SK-N-SH (cell line): ENCODE results near the gene IGLON5. TPM values are rescaled to one million over a fixed set of nuclear protein-coding genes. Genes with fewer than 3 reads are reported as not detected.

Experiments used
- CTCF ChIA-PET: fragments of 300-600, 350-600 bp; formaldehyde crosslinking; extraction: SDS; loops from one replicate; lab custom pipeline; 2021; lab: Yijun Ruan, JAX
- POLR2A ChIA-PET: fragments of 350-600 bp; sonication (Branson Sonifier 250); formaldehyde crosslinking; extraction: SDS; loops from one replicate; lab custom pipeline; 2020; ENCODE audit warnings: antibody characterized with exemption, inconsistent platforms; lab: Yijun Ruan, JAX
- DNase-seq: peaks from one replicate; pipeline ENCODE4 v3.0.0; 2012
- H2AFZ ChIP-seq: fragments of 200-600 bp; sonication (generic); 2 replicates; pipeline ENCODE4 v1.8.1; 2016; ENCODE audit warnings: antibody characterized with exemption, mild to moderate bottlenecking, low read depth
- H3F3A ChIP-seq: fragments of 200-600 bp; sonication (generic); replicated peaks from 2 replicates; pipeline ENCODE3; 2016; ENCODE audit warnings: antibody characterized with exemption, mild to moderate bottlenecking; ENCODE audit not compliant: insufficient read depth
- H3K27ac ChIP-seq, 2 experiments: fragments of 200-500 bp in 1 of 2; fragments of 200-600 bp in 1 of 2; sonication (Bioruptor generic) in 1 of 2; sonication (generic), shearing (Covaris generic) in 1 of 2; 2 replicates each; pipeline versions ENCODE4 v1.5.1 to v1.6.1; 2014 to 2016; ENCODE audit warnings: low read depth in 2 of 2, inconsistent platforms in 1 of 2, low read length in 1 of 2, mild to moderate bottlenecking in 1 of 2, mixed read lengths in 1 of 2
- H3K27me3 ChIP-seq: fragments of 200-600 bp; sonication (generic), shearing (Covaris generic); 2 replicates; pipeline ENCODE4 v1.6.1; 2016; ENCODE audit warnings: mixed run types; ENCODE audit not compliant: insufficient read depth
- H3K36me3 ChIP-seq, 2 experiments: fragments of 200-500 bp in 1 of 2; fragments of 200-600 bp in 1 of 2; sonication (Bioruptor generic) in 1 of 2; sonication (generic) in 1 of 2; replicated peaks in 1 of 2; 2 replicates each; pipeline versions ENCODE3 to v1.5.1; 2014 to 2016; ENCODE audit warnings: low read length in 1 of 2, mild to moderate bottlenecking in 1 of 2; ENCODE audit not compliant: insufficient read depth in 2 of 2, control insufficient read depth in 1 of 2
- H3K4me1 ChIP-seq, 2 experiments: fragments of 200-500 bp in 1 of 2; fragments of 200-600 bp in 1 of 2; sonication (Bioruptor generic) in 1 of 2; sonication (generic), shearing (Covaris generic) in 1 of 2; 2 replicates each; pipeline versions ENCODE4 v1.5.1 to v1.6.1; 2014 to 2016; ENCODE audit warnings: low read depth in 1 of 2, low read length in 1 of 2, mixed run types in 1 of 2; ENCODE audit not compliant: insufficient read depth in 2 of 2, control insufficient read depth in 1 of 2
- H3K4me2 ChIP-seq: fragments of 200-600 bp; sonication (generic), shearing (Covaris generic); 2 replicates; pipeline ENCODE4 v1.6.1; 2017; ENCODE audit warnings: mixed run types
- H3K4me3 ChIP-seq, 2 experiments: fragments of 200-500 bp in 1 of 2; fragments of 200-600 bp in 1 of 2; sonication (Bioruptor generic) in 1 of 2; sonication (generic), shearing (Covaris generic) in 1 of 2; 2 replicates each; pipeline versions ENCODE4 v1.5.1 to v1.8.1; 2014 to 2016; ENCODE audit warnings: low read depth in 2 of 2, inconsistent platforms in 1 of 2, low read length in 1 of 2, mild to moderate bottlenecking in 1 of 2, mixed read lengths in 1 of 2, moderate library complexity in 1 of 2
- H3K79me2 ChIP-seq: fragments of 200-600 bp; sonication (generic); 2 replicates; pipeline ENCODE4 v1.8.1; 2017; ENCODE audit warnings: mild to moderate bottlenecking; ENCODE audit not compliant: insufficient read depth
- H3K9ac ChIP-seq: fragments of 200-600 bp; sonication (generic); 2 replicates; pipeline ENCODE4 v1.6.1; 2017; ENCODE audit warnings: mixed run types
- H3K9me2 ChIP-seq: fragments of 200-600 bp; sonication (generic); 2 replicates; pipeline ENCODE4 v1.6.1; 2017; ENCODE audit warnings: mixed run types
- H3K9me3 ChIP-seq: fragments of 200-600 bp; sonication (generic); 2 replicates; pipeline ENCODE4 v1.6.1; 2017; ENCODE audit warnings: mixed run types, mild to moderate bottlenecking, moderate library complexity
- H4K20me1 ChIP-seq: fragments of 200-600 bp; sonication (generic); 2 replicates; pipeline ENCODE4 v1.6.1; 2017; ENCODE audit warnings: mild to moderate bottlenecking, mixed run types; ENCODE audit not compliant: insufficient read depth
- ELF1 ChIP-seq: IDR thresholded peaks from 2 replicates; pipeline ENCODE4 v1.4.0; 2012
- FOSL2 ChIP-seq: IDR thresholded peaks from 2 replicates; pipeline ENCODE4 v1.4.0; 2012; ENCODE audit warnings: low read depth, mild to moderate bottlenecking, moderate library complexity, borderline replicate concordance
- GABPA ChIP-seq: IDR thresholded peaks from 2 replicates; pipeline ENCODE4 v1.4.0; 2012; ENCODE audit warnings: low read depth, mild to moderate bottlenecking
- GATA2 ChIP-seq: sonication (generic); formaldehyde crosslinking; IDR thresholded peaks from 2 replicates; pipeline ENCODE4 v1.5.0; 2020; ENCODE audit warnings: mild to moderate bottlenecking, missing genetic modification reagents
- JUND ChIP-seq: IDR thresholded peaks from 2 replicates; pipeline ENCODE4 v1.4.0; 2012
- MEF2A ChIP-seq: IDR thresholded peaks from 2 replicates; pipeline ENCODE4 v1.4.0; 2012; ENCODE audit warnings: low read depth, borderline replicate concordance
- MXI1 ChIP-seq: IDR thresholded peaks from 2 replicates; pipeline ENCODE4 v1.6.1; 2012; ENCODE audit warnings: mild to moderate bottlenecking, low read depth, low read length, improper control_type of control experiment
- NFIC ChIP-seq: IDR thresholded peaks from 2 replicates; pipeline ENCODE4 v1.4.0; 2012; ENCODE audit warnings: borderline replicate concordance
- NRF1 ChIP-seq: IDR thresholded peaks from 2 replicates; pipeline ENCODE4 v1.6.1; 2012; ENCODE audit warnings: low read depth, mild to moderate bottlenecking, low read length
- RCOR1 ChIP-seq: fragments of 150-350 bp; IDR thresholded peaks from 2 replicates; pipeline ENCODE4 v1.6.1; 2017; ENCODE audit warnings: antibody characterized with exemption, low read length
- SIN3A ChIP-seq: IDR thresholded peaks from 2 replicates; pipeline ENCODE4 v1.6.1; 2012; ENCODE audit warnings: low read depth, mild to moderate bottlenecking, low read length, moderate library complexity, borderline replicate concordance
- YY1 ChIP-seq: IDR thresholded peaks from 2 replicates; pipeline ENCODE4 v1.4.0; 2012; ENCODE audit warnings: low read depth, mild to moderate bottlenecking
- WGBS: methylation state at CpG from one replicate; pipeline ENCODE4 v1.1.6; 2017; ENCODE audit warnings: low lambda C conversion rate; 5-methylcytosine and 5-hydroxymethylcytosine counted together
- polyA plus RNA-seq, 3 experiments: library from polyadenylated mRNA; depleted of rRNA; stranded (reverse); fragments of >200 nt; gene quantifications; 2 replicates each; pipeline ENCODE4 v1.2.3, GENCODE V29; 2012
- TF ChIP-seq, protein P1 (sequence below): fragments of 150-350 bp; IDR thresholded peaks from 2 replicates; pipeline ENCODE4 v1.6.1; 2017; ENCODE audit warnings: antibody characterized with exemption, low read length, low read depth, borderline replicate concordance
- TF ChIP-seq, protein P2 (sequence below): IDR thresholded peaks from 2 replicates; pipeline ENCODE4 v1.4.0; 2012; ENCODE audit warnings: low read depth
- TF ChIP-seq, protein P3 (sequence below): IDR thresholded peaks from 2 replicates; pipeline ENCODE4 v1.4.0; 2012; ENCODE audit warnings: low read depth, borderline replicate concordance
- TF ChIP-seq, protein P4 (sequence below): IDR thresholded peaks from 2 replicates; pipeline ENCODE4 v1.6.1; 2012; ENCODE audit warnings: mild to moderate bottlenecking, low read depth, low read length, moderate library complexity
- TF ChIP-seq, protein P5 (sequence below): IDR thresholded peaks from 2 replicates; pipeline ENCODE4; 2012
- TF ChIP-seq, protein P6 (sequence below): fragments of 150-350 bp; IDR thresholded peaks from 2 replicates; pipeline ENCODE4 v1.6.1; 2016; ENCODE audit warnings: mild to moderate bottlenecking, low read depth, low read length

Gene IGLON5
- polyA plus RNA-seq, 1 of the 3 experiments (the other 2 are of a cell fraction): 0.36 TPM

DNA sequence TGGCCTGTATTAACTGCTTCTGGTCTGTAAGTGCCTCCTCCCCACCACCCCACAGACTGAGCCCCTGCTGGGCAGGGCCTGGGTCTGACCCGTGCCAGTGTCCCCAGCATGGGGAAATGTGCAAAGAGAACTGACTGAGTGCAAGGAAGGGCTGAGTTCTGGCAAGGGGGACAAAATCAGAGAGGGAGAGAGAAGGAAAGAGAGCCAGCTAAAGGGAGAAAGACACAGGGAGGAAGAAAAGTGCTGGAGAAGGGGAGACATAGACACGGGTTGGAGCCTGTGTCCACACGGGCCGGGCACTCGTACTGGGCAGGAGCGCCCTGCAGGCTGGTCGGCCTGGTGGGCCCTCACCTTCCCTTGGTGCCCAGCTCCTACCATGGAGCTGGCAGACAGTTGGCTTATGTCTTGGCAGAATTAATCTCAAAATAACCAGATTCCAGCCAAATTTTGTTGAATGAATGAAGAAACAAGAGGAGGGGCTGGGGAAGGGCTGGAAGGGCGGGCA is 59.8 kb downstream of the IGLON5 start:
- DNase-seq: no peak
- Histone ChIP-seq H3K27me3 (peaks cover 20% of the 10 kb centered on the region; the same call in 1 of the 2 replicates), H4K20me1 (no peaks in the 10 kb centered on the region), H3K27ac (no peak overlapping the region), H3K9me3 (no peaks in the 10 kb centered on the region), H3K9me2 (no peaks in the 10 kb centered on the region), H3K9ac (no peak overlapping the region), H3K4me1 (peaks cover 0 to 7% of the 10 kb centered on the region in 2 experiments; a peak in 1 of 4 replicates), H3K4me2 (no peak overlapping the region), H2AFZ (no peak overlapping the region), H3K79me2 (no peaks in the 10 kb centered on the region), H3K4me3 (no peak overlapping the region), H3F3A (no peaks in the 10 kb centered on the region), H3K36me3 (no peaks in the 10 kb centered on the region)
- CTCF ChIA-PET: interaction anchor here (1.0 kb wide), 1 partner anchor 286 kb away, joined by 3 read pairs; no protein-coding TSS in a partner anchor
- WGBS: 53% methylated on average over 7 of the region's 8 CpGs
- POLR2A ChIA-PET: no interaction called here
- no peak for TF ChIP-seq JUND
- no peak for TF ChIP-seq NRF1

DNA sequence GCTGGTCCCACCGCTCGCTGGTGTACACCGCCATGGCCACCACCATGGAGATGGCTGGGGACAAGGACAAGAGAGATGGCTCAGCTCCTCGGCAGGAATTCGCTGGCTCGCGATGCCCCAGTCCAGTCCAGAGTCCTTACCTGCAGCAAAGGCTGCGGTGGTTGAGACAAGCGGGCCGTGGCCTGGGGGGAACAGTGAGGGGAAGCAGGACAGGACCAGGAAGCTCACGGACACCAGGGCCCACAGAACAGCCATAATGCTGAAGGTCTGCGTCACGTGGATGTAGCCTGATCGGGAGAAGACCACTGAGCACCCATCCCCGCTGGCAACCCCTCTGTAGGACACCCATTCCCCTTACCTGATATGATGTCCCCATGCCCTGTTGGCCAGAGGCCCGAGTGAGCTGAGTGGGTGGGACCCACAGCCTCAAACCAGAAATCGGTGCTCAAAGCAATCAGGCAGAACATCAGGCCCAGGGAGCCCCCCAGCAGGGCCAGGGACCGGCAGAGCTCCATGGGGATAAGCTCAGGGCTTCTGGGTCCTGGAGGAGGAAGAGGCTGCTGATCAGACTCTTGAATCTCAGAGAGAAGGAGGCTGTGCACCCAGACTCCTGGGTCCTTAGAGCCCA is 60.7 kb downstream of the IGLON5 start:
- Histone ChIP-seq H3K4me2 (no peak overlapping the region), H3K4me1 (peaks cover 0 to 7% of the 10 kb centered on the region in 2 experiments; a peak in 1 of 4 replicates), H4K20me1 (no peaks in the 10 kb centered on the region), H3K9ac (no peak overlapping the region), H3K36me3 (no peaks in the 10 kb centered on the region), H3K4me3 (no peak overlapping the region), H3K27ac (no peak overlapping the region), H2AFZ (no peak overlapping the region), H3K79me2 (no peaks in the 10 kb centered on the region), H3K9me3 (no peaks in the 10 kb centered on the region), H3K9me2 (no peaks in the 10 kb centered on the region), H3F3A (no peaks in the 10 kb centered on the region), H3K27me3 (peaks cover 20% of the 10 kb centered on the region; the same call in 1 of the 2 replicates)
- DNase-seq: no peak
- no peak for TF ChIP-seq GABPA
- TF ChIP-seq NFIC: no peak
- no peak for TF ChIP-seq MXI1
- TF ChIP-seq SIN3A: no peak
- TF ChIP-seq, protein P1, sequence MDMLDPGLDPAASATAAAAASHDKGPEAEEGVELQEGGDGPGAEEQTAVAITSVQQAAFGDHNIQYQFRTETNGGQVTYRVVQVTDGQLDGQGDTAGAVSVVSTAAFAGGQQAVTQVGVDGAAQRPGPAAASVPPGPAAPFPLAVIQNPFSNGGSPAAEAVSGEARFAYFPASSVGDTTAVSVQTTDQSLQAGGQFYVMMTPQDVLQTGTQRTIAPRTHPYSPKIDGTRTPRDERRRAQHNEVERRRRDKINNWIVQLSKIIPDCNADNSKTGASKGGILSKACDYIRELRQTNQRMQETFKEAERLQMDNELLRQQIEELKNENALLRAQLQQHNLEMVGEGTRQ: no peak
- TF ChIP-seq YY1: no peak
- TF ChIP-seq ELF1: no peak
- TF ChIP-seq MEF2A: no peak
- TF ChIP-seq, protein P2, sequence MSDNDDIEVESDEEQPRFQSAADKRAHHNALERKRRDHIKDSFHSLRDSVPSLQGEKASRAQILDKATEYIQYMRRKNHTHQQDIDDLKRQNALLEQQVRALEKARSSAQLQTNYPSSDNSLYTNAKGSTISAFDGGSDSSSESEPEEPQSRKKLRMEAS: no peak
- TF ChIP-seq GATA2 (CRISPR knock-in tag): no peak
- no peak for TF ChIP-seq RCOR1
- TF ChIP-seq, protein P3, sequence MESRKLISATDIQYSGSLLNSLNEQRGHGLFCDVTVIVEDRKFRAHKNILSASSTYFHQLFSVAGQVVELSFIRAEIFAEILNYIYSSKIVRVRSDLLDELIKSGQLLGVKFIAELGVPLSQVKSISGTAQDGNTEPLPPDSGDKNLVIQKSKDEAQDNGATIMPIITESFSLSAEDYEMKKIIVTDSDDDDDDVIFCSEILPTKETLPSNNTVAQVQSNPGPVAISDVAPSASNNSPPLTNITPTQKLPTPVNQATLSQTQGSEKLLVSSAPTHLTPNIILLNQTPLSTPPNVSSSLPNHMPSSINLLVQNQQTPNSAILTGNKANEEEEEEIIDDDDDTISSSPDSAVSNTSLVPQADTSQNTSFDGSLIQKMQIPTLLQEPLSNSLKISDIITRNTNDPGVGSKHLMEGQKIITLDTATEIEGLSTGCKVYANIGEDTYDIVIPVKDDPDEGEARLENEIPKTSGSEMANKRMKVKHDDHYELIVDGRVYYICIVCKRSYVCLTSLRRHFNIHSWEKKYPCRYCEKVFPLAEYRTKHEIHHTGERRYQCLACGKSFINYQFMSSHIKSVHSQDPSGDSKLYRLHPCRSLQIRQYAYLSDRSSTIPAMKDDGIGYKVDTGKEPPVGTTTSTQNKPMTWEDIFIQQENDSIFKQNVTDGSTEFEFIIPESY: no peak
- TF ChIP-seq FOSL2: no peak
- TF ChIP-seq JUND: no peak
- TF ChIP-seq, protein P4, sequence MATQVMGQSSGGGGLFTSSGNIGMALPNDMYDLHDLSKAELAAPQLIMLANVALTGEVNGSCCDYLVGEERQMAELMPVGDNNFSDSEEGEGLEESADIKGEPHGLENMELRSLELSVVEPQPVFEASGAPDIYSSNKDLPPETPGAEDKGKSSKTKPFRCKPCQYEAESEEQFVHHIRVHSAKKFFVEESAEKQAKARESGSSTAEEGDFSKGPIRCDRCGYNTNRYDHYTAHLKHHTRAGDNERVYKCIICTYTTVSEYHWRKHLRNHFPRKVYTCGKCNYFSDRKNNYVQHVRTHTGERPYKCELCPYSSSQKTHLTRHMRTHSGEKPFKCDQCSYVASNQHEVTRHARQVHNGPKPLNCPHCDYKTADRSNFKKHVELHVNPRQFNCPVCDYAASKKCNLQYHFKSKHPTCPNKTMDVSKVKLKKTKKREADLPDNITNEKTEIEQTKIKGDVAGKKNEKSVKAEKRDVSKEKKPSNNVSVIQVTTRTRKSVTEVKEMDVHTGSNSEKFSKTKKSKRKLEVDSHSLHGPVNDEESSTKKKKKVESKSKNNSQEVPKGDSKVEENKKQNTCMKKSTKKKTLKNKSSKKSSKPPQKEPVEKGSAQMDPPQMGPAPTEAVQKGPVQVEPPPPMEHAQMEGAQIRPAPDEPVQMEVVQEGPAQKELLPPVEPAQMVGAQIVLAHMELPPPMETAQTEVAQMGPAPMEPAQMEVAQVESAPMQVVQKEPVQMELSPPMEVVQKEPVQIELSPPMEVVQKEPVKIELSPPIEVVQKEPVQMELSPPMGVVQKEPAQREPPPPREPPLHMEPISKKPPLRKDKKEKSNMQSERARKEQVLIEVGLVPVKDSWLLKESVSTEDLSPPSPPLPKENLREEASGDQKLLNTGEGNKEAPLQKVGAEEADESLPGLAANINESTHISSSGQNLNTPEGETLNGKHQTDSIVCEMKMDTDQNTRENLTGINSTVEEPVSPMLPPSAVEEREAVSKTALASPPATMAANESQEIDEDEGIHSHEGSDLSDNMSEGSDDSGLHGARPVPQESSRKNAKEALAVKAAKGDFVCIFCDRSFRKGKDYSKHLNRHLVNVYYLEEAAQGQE: no peak
- TF ChIP-seq, protein P5, sequence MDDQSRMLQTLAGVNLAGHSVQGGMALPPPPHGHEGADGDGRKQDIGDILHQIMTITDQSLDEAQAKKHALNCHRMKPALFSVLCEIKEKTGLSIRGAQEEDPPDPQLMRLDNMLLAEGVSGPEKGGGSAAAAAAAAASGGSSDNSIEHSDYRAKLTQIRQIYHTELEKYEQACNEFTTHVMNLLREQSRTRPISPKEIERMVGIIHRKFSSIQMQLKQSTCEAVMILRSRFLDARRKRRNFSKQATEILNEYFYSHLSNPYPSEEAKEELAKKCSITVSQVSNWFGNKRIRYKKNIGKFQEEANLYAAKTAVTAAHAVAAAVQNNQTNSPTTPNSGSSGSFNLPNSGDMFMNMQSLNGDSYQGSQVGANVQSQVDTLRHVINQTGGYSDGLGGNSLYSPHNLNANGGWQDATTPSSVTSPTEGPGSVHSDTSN: no peak
- TF ChIP-seq, protein P6, sequence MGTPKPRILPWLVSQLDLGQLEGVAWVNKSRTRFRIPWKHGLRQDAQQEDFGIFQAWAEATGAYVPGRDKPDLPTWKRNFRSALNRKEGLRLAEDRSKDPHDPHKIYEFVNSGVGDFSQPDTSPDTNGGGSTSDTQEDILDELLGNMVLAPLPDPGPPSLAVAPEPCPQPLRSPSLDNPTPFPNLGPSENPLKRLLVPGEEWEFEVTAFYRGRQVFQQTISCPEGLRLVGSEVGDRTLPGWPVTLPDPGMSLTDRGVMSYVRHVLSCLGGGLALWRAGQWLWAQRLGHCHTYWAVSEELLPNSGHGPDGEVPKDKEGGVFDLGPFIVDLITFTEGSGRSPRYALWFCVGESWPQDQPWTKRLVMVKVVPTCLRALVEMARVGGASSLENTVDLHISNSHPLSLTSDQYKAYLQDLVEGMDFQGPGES: no peak
- WGBS: 51% methylated on average over 11 of the region's 18 CpGs
- ChIA-PET POLR2A (no interaction called here), CTCF (interaction anchor here (1.0 kb wide), 1 partner anchor 67 kb away, joined by 3 read pairs; no protein-coding TSS in a partner anchor)
